Measurements from ENCODE around the gene KRTAP9-6. TPM values are rescaled to one million over a fixed set of nuclear protein-coding genes. Genes with fewer than 3 reads are reported as not detected.

Gene KRTAP9-6
- not detected in 2 replicates for total RNA-seq
- polyA plus RNA-seq, result not detected in 2 replicates
- not detected in 2 replicates for polyA plus RNA-seq (2011; cell fraction: cytosol; rRNA removed)
- not detected in 2 replicates for polyA plus RNA-seq (2011; cell fraction: nucleus; rRNA removed)
- polyA plus RNA-seq (2012), result not detected in 2 replicates
- not detected in 2 replicates for polyA minus RNA-seq
- polyA minus RNA-seq (2011; cell fraction: cytosol; rRNA and poly(A)+ RNA removed), result not detected
- polyA minus RNA-seq (2011; cell fraction: nucleus; rRNA and poly(A)+ RNA removed), result not detected in 2 replicates
- not detected for Bru-seq, nascent RNA
- not detected for BruChase-seq, experiment 1, labeled RNA remaining after a 6-hour chase
- BruChase-seq, experiment 2, labeled RNA remaining after a 2-hour chase, result not detected
- long read RNA-seq, result 0 reads

- no peak for FAIRE-seq
- Histone ChIP-seq H3K4me2 (ENCODE audit: insufficient read depth, low read length) (no peak within 1 kb of the TSS), H3K9ac (replicated peaks; ENCODE audit: extremely low read depth, insufficient read depth, low read length) (no peak within 1 kb of the TSS), H2AFZ (ENCODE audit: low read depth, low read length) (no peak within 1 kb of the TSS), H3K36me3 (ENCODE audit: control insufficient read depth in 2 of 2, extremely low read depth in 1 of 2, insufficient read depth in 2 of 2, low read length in 2 of 2) (no peaks in the 10 kb centered on the region), H3K4me3 (replicated peaks in 1 of 3; ENCODE audit: insufficient read depth in 1 of 3, low read depth in 1 of 3, low read length in 3 of 3) (no peak within 1 kb of the TSS), H3K9me3 (replicated peaks; ENCODE audit: control insufficient read depth, insufficient read depth, low read length) (no peaks in the 10 kb centered on the region), H3K4me1 (ENCODE audit: control insufficient read depth, extremely low read depth, insufficient read depth, low read length) (no peaks in the 10 kb centered on the region), H4K20me1 (replicated peaks; ENCODE audit: control insufficient read depth, extremely low read depth, insufficient read depth, low read length) (no peaks in the 10 kb centered on the region), H3K79me2 (ENCODE audit: control insufficient read depth, insufficient read depth, low read length) (no peaks in the 10 kb centered on the region), H3K27me3 (ENCODE audit: control insufficient read depth in 2 of 2, insufficient read depth in 2 of 2, low read length in 2 of 2) (no peaks in the 10 kb centered on the region), H3K27ac (ENCODE audit: insufficient read depth, low read depth, low read length) (no peak within 1 kb of the TSS), H3K9me1 (replicated peaks; ENCODE audit: control insufficient read depth, extremely low read depth, insufficient read depth, low read length) (no peaks in the 10 kb centered on the region)
- ChIA-PET CTCF (interaction anchor here (1.5 kb wide), 1 partner anchor 11 kb away, joined by 6 read pairs; no protein-coding TSS in a partner anchor), POLR2A (no interaction called here)
- intact Hi-C loops (cut with micrococcal nuclease) (loop anchor here (1.0 kb wide), 1 partner anchor 11 kb away; no protein-coding TSS in a partner anchor), dilution Hi-C loops (cut with MboI; ENCODE audit: extremely low pct_ligation_motif_present, low sequenced_read_pairs) (no loop called here)
- DNase-seq (ENCODE audit: low read depth, low spot score), result no peak
- no TSS peak for BruUV-seq (replicated peaks)
- TF ChIP-seq POLR2A (IDR thresholded peaks at IDR 0.05; ENCODE audit: low read depth, low read length) (no peak), JUN (IDR thresholded peaks at IDR 0.05; ENCODE audit: borderline replicate concordance, insufficient read depth, insufficient read length, low read depth) (no peak), POLR2AphosphoS5 (IDR thresholded peaks at IDR 0.05; ENCODE audit: insufficient read depth, low read depth, low read length) (no peak), MYC (IDR thresholded peaks at IDR 0.05; ENCODE audit: low read depth, low read length) (no peak), EZH2 (IDR thresholded peaks at IDR 0.05; ENCODE audit: borderline replicate concordance, low read depth, low read length, severe bottlenecking) (no peak), FOS (IDR thresholded peaks at IDR 0.05; ENCODE audit: borderline replicate concordance, insufficient read depth, low read length) (no peak), CTCF (IDR thresholded peaks at IDR 0.05; ENCODE audit: extremely low read depth in 1 of 2, insufficient read depth in 1 of 2, low read depth in 1 of 2, low read length in 2 of 2) (no peak), MAX (IDR thresholded peaks at IDR 0.05; ENCODE audit: insufficient read depth, insufficient read length) (no peak), GATA2 (IDR thresholded peaks at IDR 0.05; ENCODE audit: insufficient read depth, insufficient read length, low read depth, low read length) (no peak)
These were observed at the start of gene KRTAP9-6 for GRCh38 chr17:41265078-41265477. TSS of gene KRTAP9-6 (plus strand) at chr17:41265378. CDS start at chr17:41265378, 0 bp downstream.

Data from endothelial cell of umbilical vein (primary cell).